Rectal smooth muscle tissue (tissue), 1 donor: ENCODE results near the gene MYOCD.

ENCODE experiments used
- H3K27ac ChIP-seq: one replicate; pipeline ENCODE4 v1.7.0; 2013; ENCODE audit warnings: low read depth, low read length, inconsistent platforms
- H3K27me3 ChIP-seq: one replicate; pipeline ENCODE4 v1.7.0; 2013; ENCODE audit warnings: low read length; ENCODE audit not compliant: control insufficient read depth, insufficient read depth
- H3K36me3 ChIP-seq: one replicate; pipeline ENCODE4 v1.7.0; 2013; ENCODE audit warnings: low read length; ENCODE audit not compliant: control insufficient read depth, insufficient read depth
- H3K4me1 ChIP-seq: one replicate; pipeline ENCODE4 v1.7.0; 2013; ENCODE audit warnings: low read length; ENCODE audit not compliant: control insufficient read depth, insufficient read depth
- H3K4me3 ChIP-seq: one replicate; pipeline ENCODE4 v1.7.0; 2013; ENCODE audit warnings: low read length
- H3K9ac ChIP-seq: one replicate; pipeline ENCODE4 v1.7.0; 2013; ENCODE audit warnings: low read length

Gene MYOCD

DNA sequence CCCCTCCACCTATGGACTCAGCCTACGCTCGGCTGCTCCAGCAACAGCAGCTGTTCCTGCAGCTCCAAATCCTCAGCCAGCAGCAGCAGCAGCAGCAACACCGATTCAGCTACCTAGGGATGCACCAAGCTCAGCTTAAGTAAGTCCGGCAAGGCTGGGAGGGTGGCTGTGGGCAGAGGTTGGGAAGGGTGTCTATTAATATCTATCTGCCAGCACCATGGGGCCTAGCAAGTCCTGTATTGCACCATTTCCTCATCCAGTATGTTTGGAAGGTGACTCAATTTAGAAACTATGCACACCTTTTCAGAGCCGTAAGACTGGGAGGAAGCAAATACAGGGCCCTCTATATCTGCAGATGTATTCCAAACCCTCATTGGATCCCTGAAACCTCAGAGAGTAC is 78.6 kb downstream of the MYOCD start:
- Histone ChIP-seq H3K27ac (no peak overlapping the region), H3K36me3 (peaks cover 2% of the 10 kb centered on the region)

DNA sequence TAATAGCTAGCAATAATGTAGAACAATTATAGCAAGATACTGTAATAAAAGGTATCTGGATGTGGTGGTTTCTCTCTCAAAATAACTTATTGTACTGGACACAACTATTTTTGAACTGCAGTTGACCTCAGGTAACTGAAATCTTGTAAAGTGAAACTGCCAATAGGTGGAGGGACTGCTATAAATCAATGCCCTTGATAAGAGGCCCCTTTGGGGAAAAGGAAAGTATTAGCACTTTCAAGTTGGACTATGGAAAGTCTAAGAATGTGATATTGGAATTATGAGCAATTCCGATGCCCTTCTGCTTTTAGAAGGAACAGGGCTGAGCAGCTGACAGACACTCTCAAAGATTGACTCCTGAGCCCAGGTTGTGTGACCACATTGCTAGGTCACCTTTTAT is 79.1 kb downstream of the MYOCD start:
- peaks cover 6% of the 10 kb centered on the region for H3K4me1 ChIP-seq
- H3K4me3 ChIP-seq, result no peak overlapping the region
- no peak overlapping the region for H3K27ac ChIP-seq
- no peaks in the 10 kb centered on the region for H3K36me3 ChIP-seq
- H3K27me3 ChIP-seq, result no peaks in the 10 kb centered on the region
- no peak overlapping the region for H3K9ac ChIP-seq

More for the DNA sequence above, 78.6 kb downstream of the MYOCD start:
- Histone ChIP-seq H3K9ac (no peak overlapping the region), H3K4me3 (no peak overlapping the region), H3K4me1 (peaks cover 6% of the 10 kb centered on the region), H3K27me3 (no peaks in the 10 kb centered on the region)

DNA sequence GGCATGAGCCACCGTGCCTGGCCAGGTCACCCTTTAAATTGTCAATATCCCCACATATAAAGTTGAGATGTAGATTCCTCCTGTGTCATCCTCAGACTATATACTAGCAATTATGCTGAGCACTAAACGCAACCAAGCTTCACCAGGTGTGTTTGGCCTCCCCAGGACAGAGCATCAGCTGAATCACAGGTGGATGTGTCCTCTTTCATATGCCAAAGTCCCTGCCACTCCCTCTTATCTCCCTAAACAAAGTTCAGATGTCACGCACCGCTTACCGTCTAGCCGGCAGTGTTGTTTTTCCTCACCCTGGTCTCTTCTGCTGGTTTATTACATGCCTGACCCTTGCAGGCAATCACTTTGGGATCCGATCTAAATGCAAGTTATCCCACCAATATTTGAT is 79.8 kb downstream of the MYOCD start:
- H3K27ac ChIP-seq, result no peak overlapping the region
- H3K9ac ChIP-seq, result no peak overlapping the region
- H3K27me3 ChIP-seq, result no peaks in the 10 kb centered on the region
- H3K36me3 ChIP-seq, result no peaks in the 10 kb centered on the region
- H3K4me1 ChIP-seq, result peaks cover 6% of the 10 kb centered on the region
- no peak overlapping the region for H3K4me3 ChIP-seq

DNA sequence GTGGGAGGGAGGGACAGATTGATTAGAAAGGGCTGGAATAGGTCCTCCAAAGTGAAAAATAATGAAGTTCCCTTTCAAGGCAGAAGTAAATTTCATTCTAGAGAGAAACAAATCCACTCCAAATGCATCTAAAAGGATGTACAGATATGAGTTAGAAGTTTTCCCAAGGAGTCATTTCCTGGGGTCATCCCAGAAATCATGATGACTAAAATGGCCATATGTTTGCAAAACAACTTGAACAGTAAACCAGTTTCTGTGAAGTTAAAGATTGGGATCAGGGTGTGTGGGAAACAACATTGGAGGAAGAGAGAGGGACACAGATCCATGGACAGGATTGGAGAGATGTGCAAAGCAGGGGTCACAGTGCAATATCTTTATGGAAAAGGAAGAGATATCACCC is 91.1 kb downstream of the MYOCD start:
- Histone ChIP-seq H3K4me1 (no peaks in the 10 kb centered on the region), H3K27ac (no peak overlapping the region), H3K27me3 (no peaks in the 10 kb centered on the region), H3K36me3 (peaks cover 5% of the 10 kb centered on the region), H3K9ac (no peak overlapping the region), H3K4me3 (no peak overlapping the region)

DNA sequence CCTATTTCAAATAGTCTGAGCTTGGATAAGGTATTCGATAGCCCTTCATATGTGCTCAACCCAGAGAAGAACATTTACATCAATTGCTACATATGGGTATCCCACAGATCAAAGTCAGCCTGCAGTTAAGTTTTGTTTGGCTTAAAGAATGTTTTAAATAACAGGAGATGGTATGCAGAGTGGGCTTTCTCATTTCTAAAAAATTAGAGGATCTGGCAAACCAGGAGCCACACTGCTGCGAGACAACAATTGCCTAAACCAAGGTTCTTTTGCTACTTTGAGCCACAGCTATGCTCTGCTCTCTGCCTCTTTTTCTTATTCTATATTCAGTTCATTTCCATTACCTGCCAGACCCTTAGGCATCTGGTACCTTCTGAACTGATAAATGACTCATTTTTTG is 93.4 kb downstream of the MYOCD start:
- Histone ChIP-seq H3K36me3 (peaks cover 5% of the 10 kb centered on the region), H3K4me3 (no peak overlapping the region), H3K4me1 (no peaks in the 10 kb centered on the region), H3K27me3 (no peaks in the 10 kb centered on the region), H3K9ac (no peak overlapping the region), H3K27ac (no peak overlapping the region)

DNA sequence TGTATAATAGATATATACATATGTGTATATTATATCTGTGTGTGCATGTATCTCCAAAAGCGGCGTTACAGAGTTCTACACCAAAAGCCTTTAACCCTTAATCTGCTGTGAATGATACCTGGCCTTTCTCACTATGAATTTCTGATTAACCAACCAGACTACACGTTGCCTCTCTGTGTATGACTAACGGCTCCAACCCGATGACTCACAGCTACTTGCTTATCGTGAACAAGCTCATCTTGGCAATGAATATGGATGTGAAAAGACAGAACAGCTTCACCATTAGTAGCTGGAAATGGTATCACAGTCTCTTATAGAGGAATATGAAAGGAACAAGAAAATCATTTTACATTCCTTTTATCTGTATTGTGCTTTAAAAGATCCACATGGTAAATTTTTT is 99.9 kb downstream of the MYOCD start:
- H3K27ac ChIP-seq, result no peak overlapping the region
- no peak overlapping the region for H3K4me3 ChIP-seq
- H3K4me1 ChIP-seq, result no peaks in the 10 kb centered on the region
- H3K36me3 ChIP-seq, result no peaks in the 10 kb centered on the region
- no peak overlapping the region for H3K9ac ChIP-seq
- no peaks in the 10 kb centered on the region for H3K27me3 ChIP-seq

DNA sequence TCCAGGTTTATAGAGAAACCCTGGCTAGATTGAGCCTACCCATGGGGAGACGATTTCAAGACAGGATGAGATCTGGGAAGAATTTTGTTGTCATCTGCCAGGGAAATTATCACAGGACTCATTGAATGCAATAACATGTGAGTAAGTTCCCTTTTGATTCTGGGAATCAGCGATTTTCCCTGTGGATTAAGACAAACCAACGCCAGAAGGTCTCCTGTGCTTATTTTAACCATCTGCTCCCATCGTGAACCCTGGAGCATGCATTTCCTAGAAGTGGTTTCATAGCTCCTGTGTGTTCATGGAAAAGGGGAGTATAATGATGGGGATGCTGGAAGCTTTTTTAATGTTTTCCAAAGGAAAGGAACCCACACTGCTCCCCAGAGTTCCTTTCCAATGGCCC is 102.6 kb downstream of the MYOCD start:
- Histone ChIP-seq H3K4me3 (no peak overlapping the region), H3K9ac (no peak overlapping the region), H3K4me1 (no peaks in the 10 kb centered on the region), H3K36me3 (no peaks in the 10 kb centered on the region), H3K27ac (no peak overlapping the region), H3K27me3 (no peaks in the 10 kb centered on the region)

DNA sequence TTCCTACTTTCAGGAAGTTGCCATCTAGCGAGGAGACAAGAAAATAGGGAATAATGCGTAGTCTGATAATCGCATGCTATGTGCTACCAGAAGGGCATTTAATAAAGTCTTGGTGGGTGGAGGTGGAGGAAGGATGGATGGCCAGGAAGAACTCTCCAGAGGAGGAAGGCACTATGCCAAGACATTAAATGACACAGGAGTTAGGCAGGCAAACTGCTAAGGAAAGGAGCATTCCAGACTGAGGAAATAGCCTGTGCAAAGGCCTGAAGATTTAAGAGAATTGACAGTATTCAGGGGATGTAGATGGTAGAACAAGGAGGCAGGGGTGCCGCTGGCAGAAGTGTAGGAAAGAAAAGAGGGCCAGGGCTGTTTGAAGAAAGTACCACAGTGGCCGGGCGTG is 104.3 kb downstream of the MYOCD start:
- H3K36me3 ChIP-seq, result no peaks in the 10 kb centered on the region
- no peaks in the 10 kb centered on the region for H3K4me1 ChIP-seq
- no peak overlapping the region for H3K4me3 ChIP-seq
- no peaks in the 10 kb centered on the region for H3K27me3 ChIP-seq
- H3K27ac ChIP-seq, result no peak overlapping the region
- H3K9ac ChIP-seq, result no peak overlapping the region

DNA sequence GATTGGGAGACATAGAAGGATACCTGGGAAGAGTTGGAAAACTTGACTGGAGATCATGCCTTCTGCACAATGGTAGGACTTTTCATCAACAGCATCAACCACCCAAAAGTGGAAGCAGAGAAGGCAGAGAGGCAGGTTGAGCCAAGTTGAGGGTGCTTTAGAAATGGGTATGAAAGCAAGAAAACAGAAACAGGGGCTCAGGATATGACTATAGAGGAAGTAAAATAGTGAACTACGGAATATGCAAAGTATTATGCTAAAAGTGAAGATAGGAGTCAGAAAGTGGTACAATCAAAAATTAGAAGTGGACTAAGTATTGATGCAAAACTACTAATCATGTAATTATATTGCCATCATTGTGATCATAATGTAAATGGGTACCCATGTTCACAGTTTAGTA is 107.5 kb downstream of the MYOCD start:
- no peak overlapping the region for H3K9ac ChIP-seq
- no peak overlapping the region for H3K27ac ChIP-seq
- no peak overlapping the region for H3K4me3 ChIP-seq
- H3K27me3 ChIP-seq, result no peaks in the 10 kb centered on the region
- no peaks in the 10 kb centered on the region for H3K4me1 ChIP-seq
- no peaks in the 10 kb centered on the region for H3K36me3 ChIP-seq

DNA sequence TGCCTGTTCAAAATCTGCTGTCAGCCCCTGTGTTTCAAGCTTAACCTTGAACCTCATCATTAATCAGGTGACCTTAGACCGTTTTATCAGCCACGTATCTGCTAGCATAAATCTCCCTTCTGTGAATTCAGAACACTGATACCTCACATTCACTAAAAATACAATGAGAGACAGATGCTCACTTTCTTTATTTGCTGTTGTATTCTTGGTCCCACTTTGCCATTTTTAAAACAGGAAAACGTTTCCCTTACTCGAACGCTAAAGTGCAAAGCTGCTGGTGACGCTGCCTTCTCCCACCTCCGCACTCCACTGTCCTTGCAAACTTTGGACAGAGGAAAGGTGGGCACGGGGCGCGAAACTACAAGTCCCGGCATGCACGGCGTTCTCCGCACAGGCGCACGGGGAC is 123.4 kb downstream of the MYOCD start:
- Histone ChIP-seq H3K36me3 (no peaks in the 10 kb centered on the region), H3K27ac (no peak overlapping the region), H3K27me3 (no peaks in the 10 kb centered on the region), H3K9ac (no peak overlapping the region), H3K4me1 (no peaks in the 10 kb centered on the region), H3K4me3 (peak overlapping the region; percentile 79)

DNA sequence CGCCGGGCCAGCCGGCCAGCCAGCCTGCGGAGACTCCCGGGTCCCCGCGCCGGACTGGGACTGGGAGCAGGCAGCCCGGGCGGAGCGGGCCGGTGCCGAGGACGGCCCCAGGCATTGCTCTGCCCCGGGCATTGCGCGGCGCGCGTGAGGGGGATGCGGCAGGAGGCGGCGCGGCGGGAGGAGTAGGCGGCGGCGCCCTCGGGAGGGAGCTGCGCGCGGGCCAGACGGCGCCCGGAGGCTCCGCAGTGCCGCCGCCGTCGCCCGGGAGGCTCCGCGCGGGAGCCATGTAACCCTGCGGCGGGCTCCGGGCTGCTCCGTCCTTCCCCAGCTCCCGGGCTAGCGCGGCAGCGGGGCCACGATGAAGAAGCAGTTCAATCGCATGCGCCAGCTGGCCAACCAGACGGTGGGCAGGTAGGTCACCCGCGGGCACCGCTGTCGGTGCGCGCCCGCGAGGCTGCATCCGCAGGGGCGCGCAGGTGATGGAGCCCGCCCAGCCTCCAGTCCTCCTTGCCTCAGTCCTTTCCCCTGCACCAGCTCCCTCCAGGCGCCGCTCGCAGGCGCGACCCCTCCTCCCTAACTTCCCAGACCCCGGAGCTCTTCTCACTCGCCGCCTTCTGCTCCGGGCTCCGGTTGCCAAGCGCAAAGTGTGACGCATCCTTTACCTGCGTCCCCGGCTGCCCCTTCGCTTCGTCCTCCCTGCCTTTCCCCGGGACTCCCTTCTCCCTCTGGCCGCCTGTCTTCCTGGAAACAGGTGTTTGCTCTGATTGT is 124.0 kb downstream of the MYOCD start, which contains the start of gene ARHGAP44:
ARHGAP44 (plus strand) TSS at position 18 of the 768 bp plus-strand sequence; CDS start at position 359, 341 bp downstream.
- H3K27ac ChIP-seq, result no peak within 1 kb of the TSS
- H3K36me3 ChIP-seq, result no peaks in the 10 kb centered on the region
- peak within 1 kb of the TSS; percentile 79 for H3K4me3 ChIP-seq
- H3K4me1 ChIP-seq, result no peaks in the 10 kb centered on the region
- H3K27me3 ChIP-seq, result no peaks in the 10 kb centered on the region
- H3K9ac ChIP-seq, result no peak within 1 kb of the TSS

DNA sequence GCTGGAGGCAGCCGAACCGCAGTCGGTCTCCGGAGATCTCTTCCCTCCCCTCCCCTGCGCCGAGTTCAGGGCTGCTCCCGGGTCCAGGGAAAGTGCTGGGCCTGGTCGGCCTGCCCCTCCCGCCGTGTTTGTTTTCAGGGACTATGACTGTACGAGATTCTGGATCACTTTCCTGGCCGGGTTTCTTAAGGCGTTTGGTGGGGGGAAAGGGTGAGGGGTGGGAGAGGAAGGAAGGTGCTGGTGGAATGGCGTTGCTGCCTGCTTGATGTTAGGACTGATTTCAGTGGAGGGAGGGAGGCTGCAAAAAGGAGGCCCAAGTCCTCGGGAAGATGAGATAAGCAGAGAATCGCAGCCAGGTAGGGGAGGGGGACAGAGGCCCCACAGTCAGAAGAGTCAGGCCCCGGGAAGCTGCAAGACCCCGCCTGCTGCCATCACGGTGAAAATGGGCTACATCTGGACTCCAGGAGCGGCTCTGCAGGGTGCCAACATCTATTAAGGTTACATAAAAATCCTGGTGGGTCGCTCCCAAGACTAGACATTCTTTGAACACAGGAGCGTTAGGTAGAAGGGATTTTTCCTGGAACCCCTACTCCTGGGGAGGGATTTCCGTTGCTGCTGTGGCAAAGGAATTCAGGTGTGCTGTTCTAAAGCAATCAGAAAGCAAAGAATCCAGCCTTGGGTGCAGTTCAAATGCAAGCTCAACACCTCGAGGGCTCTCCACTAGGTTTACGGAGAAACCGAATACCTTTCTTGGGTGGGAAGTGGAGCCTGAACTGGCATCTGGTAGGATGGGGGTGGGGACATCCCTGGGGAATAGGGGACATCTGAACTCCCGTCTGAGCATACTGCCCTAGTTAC is 124.8 kb downstream of the MYOCD start:
- H3K27ac ChIP-seq, result no peak overlapping the region
- no peaks in the 10 kb centered on the region for H3K36me3 ChIP-seq
- H3K4me3 ChIP-seq, result peak overlapping the region; percentile 79
- no peaks in the 10 kb centered on the region for H3K4me1 ChIP-seq
- no peak overlapping the region for H3K9ac ChIP-seq
- no peaks in the 10 kb centered on the region for H3K27me3 ChIP-seq
